GM10248 (cell line): ENCODE results near the gene TMEM144.

Experiments
- CTCF ChIA-PET: fragments of 300-600 bp; sonication (Branson Sonifier 250); formaldehyde crosslinking; extraction: SDS; loops from one replicate; lab custom pipeline; 2021; ENCODE audit warnings: antibody characterized with exemption; lab: Yijun Ruan, JAX
- POLR2A ChIA-PET: fragments of 350-650 bp; sonication (Branson Sonifier 250); formaldehyde crosslinking; extraction: SDS; loops from one replicate; lab custom pipeline; 2020; ENCODE audit warnings: antibody characterized with exemption; lab: Yijun Ruan, JAX
- DNase-seq: peaks from one replicate; pipeline ENCODE4 v3.0.0; 2012; ENCODE audit errors: extremely low spot score
- CTCF ChIP-seq: IDR thresholded peaks from 2 replicates; pipeline ENCODE4 v1.5.1; 2012; ENCODE audit warnings: mild to moderate bottlenecking, low read depth; ENCODE audit errors: extremely low read depth, missing control alignments, control extremely low read depth

The TMEM144 gene

GRCh38 chr4:158176776-158177175 lies 33.5 kb upstream of the TMEM144 start:
- ChIA-PET CTCF (no interaction called here), POLR2A (no interaction called here)
- no peak for TF ChIP-seq CTCF
- DNase-seq: no peak

DNA sequence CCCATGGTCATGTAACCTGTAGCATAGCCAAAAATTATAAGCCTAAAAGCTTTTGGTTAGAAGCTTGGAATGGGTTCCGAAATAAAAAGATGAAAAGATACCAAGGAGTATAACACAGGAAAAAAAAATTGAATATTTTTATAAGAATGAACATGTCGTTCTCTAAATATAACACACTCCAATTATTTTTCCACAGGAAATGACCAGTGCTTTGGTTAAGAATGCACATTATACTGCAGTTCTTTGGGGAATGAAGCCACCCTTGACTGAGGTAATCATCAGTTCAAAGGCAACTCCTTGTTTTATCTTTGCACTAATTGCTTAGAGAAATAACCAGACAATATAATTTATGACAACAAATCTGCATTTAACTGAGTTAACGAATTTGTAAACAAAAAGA lies 30.8 kb upstream of the TMEM144 start:
- CTCF ChIA-PET: no interaction called here
- TF ChIP-seq CTCF: no peak
- POLR2A ChIA-PET: no interaction called here
- DNase-seq: no peak

DNA sequence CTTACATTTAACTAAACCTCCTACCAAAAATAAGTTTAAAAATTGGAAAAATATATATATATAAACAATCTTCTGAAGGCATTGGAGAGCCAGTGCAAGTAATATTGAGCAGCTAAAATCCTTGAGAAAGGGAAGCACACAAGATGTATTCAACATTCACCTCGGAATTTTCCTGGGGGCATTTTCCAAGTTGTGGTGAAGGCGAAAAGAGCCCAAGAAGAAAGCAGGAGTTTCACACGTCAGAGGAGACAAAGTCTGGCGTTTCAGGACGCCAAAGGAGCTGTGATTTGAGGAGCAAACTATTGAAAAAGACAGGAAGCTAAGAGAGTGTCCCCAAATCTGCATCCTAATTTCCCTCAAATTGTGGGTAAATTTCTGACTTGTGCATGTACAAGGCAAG lies 28.4 kb upstream of the TMEM144 start:
- DNase-seq: no peak
- ChIA-PET POLR2A (no interaction called here), CTCF (interaction anchor here (1.1 to 3.0 kb wide), 5 partner anchors 10 to 19 kb away, joined by 3 to 21 read pairs (median 5); no protein-coding TSS in a partner anchor)
- no peak for TF ChIP-seq CTCF

- ChIA-PET POLR2A (no interaction called here), CTCF (interaction anchor here (0.7 to 3.0 kb wide), 7 partner anchors 9 to 22 kb away, joined by 3 to 21 read pairs (median 5); no protein-coding TSS in a partner anchor)
- TF ChIP-seq CTCF: no peak
- DNase-seq: no peak
Observed at GRCh38 chr4:158182736-158183135, 27.6 kb upstream of the TMEM144 start.

DNA sequence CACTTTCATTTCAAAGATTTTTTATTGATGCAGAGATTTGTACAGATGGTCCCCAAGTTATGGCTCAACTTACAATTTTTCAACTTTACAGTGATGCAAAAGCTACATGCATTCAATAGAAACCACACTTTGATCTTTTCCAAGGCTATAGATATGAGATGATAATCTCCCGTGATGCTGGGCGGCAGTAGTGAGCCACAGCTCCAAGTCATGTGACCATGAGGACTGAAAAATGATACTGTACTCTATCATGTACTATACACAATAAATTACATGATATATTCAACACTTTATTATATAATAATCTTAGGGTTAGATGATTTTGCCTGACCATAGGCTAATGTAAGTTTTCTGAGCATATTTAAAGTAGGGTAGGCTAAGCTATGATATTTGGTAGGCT lies 23.5 kb upstream of the TMEM144 start:
- DNase-seq: no peak
- ChIA-PET POLR2A (no interaction called here), CTCF (interaction anchor here (0.7 to 1.0 kb wide), 4 partner anchors 9 to 68 kb away, joined by 3 to 4 read pairs (median 4); partner anchors contain the start of gene GASK1B)
- TF ChIP-seq CTCF: no peak

GRCh38 chr4:158189422-158189821 lies 20.9 kb upstream of the TMEM144 start:
- CTCF ChIA-PET: interaction anchor here (0.9 to 2.2 kb wide), 5 partner anchors 18 to 196 kb away, joined by 3 to 7 read pairs (median 3); no protein-coding TSS in a partner anchor
- POLR2A ChIA-PET: no interaction called here
- TF ChIP-seq CTCF: no peak
- DNase-seq: no peak
